CD4-positive, alpha-beta T cell treated with Interleukin-17A for 4 hours (primary cell): ENCODE measurements around the gene MKX.

Experiments used
- DNase-seq: peaks from one replicate; pipeline ENCODE4 v3.0.0-alpha.2; 2020; ENCODE audit warnings: mixed read lengths

The MKX gene

DNA sequence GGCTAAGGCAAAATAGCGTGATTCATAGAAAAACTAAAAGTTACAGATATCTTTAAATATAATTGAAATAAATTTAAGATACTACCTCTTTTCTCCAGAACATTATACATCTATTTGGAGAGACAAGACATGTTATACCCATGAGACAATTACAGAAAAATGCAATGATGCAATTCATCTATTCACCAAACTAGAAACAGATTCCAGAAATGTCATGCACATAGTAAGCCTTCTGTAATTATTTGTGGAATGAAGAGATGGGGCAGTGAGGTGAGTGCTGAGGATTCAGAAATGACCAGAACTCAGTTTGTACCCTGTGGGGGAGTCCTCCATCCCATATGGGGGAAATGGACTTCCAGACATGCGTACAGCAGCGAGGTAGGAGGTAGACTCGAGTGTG, 99.4 kb downstream of the MKX start:
- no peak for DNase-seq

DNA sequence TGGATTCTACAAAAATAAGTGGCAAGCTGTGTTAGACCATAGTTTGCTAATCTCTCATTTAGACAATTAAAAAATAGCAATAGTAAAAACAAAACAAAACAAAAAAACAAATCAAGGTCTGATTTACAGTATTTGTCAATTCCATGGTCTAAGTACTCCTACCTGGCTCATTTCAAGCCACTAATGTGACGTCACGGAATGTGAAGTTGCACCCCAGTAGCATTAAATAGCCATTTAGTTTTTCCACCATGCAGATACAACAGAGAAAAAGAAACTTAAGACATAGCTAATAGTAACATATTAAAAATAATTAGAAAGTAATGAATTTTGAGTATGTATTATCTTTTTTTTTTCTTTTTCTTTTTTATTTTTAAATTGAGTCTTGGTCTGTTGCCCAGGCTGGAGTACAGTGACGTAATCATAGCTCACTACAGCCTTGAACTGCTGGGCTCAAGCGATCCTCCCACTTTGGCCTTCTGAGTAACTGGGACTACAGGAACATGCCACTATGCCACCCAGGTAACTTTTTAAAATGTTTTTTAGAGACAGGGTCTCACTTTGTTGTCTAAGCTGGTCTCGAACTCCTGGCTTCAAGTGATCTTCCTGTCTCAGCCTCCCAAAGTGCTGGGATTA, 101.2 kb downstream of the MKX start:
- no peak for DNase-seq

DNA sequence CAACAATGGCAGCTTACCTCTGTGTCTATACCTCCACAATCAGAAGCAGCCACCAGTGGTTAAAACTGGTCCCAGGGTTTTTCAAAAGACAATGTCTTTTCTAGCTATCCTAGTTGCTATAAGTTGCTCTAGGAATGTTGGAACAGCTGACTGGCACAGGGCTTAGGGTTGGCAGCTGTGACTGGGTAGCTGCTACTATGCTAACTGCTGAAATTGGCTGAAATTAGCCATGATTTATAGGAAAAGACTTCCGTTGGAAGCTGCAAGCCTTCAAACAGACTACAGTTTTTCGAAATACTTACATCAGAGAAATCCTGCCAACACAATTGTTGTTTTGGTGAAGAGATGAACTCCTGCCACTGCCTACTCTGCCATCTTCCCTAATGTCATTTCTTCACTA, 102.3 kb downstream of the MKX start:
- no peak for DNase-seq

DNA sequence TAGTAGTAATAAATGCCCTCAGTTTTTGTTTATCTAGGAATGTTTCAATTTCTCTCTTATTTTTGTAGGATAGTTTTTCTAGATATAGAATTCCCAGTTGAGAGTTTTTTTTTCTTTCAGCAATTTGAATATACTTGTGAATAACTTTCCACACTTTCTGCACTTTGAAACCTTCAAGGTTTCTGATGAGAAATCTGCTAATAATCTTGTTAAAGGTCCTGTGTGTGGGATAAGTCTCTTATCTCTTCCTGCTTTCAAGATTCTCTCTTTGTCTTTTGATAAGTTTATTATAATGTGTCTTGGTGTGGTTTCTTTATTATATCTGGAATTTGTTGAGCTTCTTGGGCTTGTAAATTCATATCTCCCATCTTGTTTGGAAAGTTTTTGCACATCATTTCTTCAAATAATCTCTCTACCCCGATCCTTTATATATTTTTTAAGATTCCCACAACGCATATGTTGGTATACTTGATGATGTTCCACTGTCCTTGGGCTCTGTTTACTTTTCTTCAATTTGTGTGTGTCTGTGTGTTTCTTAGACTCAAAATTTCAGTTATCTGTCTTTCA, 103.5 kb downstream of the MKX start:
- no peak for DNase-seq

DNA sequence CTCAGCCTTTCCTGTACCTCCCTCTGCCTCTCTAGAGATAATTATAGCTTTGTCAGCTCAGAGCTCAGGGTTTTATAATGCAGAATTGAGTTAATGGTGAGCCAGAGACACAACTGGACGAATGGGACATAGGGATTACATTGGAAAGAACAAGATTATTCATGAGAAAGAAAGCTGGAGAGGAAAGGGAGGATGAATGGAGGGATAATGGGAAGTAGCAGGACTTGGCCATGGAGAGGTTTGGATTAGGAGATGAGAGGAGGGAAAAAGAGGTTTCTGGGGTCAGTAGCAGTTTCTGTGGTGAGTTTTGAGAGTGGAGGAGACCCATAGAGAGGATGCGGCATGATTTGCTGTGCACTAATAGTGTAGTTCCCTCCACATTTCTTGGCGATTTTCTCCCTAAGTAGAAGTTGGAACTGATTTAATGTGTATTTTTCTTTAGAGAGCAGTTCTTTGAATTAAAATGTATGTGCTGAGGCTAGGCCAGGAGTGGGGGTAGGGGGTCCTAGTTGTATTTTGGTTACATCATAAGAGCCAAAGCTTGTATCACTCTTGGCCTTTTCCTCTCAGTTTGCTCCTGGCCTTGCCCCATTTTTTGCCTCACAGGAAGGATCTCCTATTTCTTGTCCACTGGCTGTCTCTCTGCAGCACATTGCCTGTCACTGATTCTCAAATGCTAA, 107.4 kb downstream of the MKX start:
- DNase-seq = no peak

DNA sequence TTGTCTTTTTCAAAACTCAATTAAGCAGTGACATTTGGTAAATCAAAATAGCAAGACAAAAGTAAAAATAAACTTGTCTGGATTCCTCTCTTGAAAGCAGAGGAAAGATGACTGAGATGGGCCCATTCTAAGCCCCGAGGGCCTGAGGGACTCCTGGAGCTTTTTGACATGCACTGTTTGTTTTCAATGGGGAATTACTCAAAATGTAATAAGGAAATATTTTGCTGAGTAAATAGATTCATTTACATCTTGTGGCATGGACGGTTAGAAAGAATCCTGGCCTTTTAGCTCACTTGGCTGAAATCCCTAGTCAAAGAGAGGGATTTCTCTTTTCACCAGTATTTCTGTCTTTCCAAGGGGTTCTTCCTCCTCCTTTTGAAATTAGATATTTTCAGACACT, 108.0 kb downstream of the MKX start:
- DNase-seq = no peak

DNA sequence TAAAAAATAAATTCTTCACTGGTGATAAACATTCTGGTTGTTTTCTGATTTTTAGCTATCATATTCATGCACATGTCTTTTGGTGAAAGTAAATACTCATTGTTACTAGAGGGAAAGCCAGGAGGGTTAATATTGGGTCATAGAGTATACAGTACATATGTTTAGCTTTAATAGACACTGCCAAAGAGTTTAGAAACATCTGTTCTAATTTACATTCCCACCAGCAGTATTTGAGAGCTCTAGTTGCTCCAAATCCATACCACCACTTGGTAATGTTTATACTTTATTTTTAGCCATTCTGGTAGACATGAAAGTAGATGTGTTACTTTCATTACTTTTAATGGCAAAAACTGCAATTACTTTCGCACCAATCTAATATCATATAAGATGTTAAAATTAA, 108.8 kb downstream of the MKX start:
- DNase-seq = no peak

DNA sequence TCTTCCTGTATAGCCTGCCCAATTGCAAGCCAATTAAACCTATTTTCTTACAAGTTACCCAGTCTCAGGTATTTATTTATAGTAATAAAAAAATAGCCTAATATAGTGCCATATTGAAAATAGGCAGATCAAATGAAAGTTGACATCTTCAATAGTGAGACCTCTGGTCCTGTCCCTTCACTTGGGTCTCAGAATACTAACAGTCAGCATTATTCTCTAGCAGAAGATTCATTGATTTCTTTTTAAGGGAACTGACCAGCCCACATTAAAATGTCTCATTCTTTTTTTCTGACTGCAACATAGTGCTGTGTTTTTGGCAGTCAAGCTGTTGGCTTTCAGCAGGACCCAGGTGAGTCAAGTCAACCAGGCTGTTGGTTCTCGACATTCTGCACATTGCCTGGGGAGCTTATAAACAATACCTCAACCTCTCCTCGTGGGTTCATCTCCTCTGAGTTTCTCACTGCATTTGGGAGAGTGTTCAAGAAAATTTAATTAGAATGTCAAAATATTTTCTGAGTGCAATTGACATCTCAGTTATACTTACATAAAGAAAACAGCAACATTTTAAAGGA, 109.8 kb downstream of the MKX start:
- DNase-seq = no peak

DNA sequence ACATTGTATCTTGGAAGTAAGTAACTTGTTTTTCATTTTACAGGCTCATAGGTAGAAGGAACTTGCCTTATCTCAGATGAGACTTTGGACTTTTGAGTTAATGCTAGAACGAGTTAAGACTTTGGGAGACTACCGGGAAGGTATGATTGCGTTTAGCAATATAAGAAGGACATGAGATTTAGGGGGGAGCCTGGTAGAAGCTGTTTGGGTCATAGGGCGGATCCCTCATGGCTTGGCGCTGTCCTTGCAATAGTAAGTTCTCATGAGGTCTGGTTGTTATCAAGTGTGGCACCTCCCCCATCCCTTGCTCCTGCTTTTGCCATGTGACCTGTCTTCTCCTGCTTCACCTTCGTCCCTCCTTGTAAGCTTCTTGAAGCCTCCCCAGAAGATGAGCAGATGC, 110.3 kb downstream of the MKX start:
- no peak for DNase-seq

DNA sequence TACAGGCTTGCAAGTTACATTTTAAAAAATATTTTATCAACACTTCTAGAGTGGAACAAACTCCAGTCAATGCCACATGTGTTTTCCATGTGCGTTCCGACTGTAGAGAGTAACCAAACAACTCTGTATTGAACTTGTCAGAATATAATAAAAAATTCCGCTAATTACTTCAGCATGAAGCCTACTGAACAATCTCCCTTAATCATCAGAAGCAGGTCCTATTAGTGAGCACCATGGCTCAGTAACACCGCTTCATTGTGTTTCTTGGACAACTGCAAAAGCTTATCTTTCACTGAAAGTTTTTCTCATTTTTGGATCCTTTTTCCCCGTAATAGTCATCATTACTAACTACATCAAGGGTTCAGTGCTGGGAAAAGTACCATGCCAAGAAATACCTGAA, 117.0 kb downstream of the MKX start:
- DNase-seq = no peak

DNA sequence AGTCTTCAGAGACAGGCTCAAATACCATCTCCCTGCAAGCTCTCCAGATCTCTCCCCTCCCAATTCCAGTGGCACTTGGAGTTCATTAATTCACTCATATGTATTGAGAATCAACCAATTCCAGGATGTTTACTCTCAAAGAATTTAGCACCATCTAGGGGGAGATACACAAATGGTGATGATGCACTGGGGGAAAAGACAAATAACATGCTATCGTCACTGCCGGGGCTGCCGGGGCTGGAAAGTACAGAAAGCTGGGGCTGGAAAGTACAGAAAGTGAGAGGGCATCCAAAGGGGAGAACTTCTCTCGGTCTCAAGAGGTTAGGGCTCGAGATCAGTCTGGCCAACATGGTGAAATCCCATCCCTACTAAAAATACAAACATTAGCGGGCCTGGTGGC, 118.7 kb downstream of the MKX start:
- DNase-seq = no peak

DNA sequence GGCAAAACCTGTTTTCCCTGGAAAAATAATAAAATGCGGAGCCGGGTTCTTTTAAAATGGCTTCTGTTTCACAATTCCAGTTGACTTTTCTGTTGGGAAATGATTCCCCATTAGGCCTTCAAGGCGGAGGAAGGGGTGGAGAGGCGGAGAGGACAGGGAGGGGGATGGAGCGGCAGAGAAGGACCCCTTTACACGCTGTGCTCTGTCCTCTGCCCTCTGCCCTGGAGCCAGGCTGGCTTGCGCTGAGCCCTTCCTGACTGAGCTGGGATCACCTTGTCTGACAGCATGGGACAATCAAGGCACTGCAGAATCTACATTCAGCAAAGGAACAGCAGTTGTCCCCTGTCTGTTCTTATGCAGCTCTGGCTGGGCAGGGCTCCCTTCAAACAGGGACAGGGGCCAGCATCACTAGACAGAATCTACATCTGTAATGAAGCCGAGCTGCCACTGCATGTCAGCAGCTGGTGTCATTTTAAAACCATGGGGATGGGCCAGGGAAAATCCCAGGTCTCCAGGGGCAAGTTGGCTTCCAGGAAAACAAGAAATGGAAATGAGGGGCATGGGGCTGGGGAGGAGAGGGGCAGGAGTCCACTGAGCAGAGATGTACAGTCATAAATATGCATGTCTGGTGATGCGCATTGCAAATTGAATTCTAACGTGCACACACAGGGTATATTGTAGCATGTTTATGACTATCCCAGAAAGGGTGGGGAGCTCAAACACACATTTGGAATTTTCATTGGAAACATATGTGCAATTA, 120.0 kb downstream of the MKX start:
- DNase-seq = no peak

DNA sequence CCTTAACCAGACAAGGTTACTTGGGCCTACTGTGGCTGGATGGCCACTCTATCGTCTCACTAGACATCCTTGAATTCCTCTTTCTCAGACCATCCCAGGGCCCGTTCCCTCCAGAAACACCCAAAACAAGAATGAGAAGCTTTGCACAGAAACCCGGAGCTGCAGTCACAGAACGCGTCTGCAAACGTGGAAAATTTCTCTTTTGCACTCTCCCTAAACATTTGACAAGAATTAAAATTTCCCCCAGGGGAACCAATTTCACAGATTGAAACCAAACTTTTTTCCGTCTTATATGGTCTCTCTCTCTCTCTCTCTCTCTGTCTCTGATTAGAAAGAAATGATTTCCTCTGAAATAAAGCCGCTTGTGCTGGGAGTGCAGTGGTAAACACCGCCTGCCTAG, 120.7 kb downstream of the MKX start:
- DNase-seq = no peak
